ENCODE data around the gene GOLGA8J. TPM values are rescaled to one million over a fixed set of nuclear protein-coding genes. Genes with fewer than 3 reads are reported as not detected.
"Not testable (repeated sequence)": the region's sequence is repeated elsewhere in the genome, so short reads cannot be mapped to it uniquely, and the experiment has no call there.

Gene GOLGA8J
- total and polyA plus RNA-seq, 5 donors from 2014 or later = not detected

DNA sequence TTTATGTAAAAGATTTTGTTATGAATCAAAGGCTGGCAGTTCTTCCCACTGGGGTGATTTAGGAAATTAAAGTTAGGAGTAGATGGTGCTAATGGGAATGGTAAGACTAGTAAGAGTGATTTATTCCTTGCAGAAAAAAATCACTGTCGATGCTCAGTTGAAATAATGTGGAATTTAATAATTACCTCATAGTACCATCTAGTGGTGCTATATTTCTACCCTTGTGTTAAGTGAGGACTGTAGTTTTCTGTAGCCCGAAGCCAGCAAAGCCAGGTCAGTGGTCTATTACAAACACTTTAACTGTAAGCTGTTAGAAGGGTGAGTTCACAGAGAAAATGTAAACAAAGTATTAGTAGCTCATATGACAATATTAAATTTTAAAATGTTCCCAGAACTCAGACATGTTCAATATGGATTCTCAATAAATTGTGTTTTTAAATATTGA, 39.5 kb upstream of the GOLGA8J start:
- Histone ChIP-seq H3K27me3 (ENCODE audit: control insufficient read depth, insufficient read depth, low read length) (no peaks in the 10 kb centered on the region), H3K36me3 (ENCODE audit: control insufficient read depth, insufficient read depth, low read length) (no peaks in the 10 kb centered on the region), H3K4me1 (ENCODE audit: control insufficient read depth, insufficient read depth, low read length, poor library complexity, severe bottlenecking) (no peaks in the 10 kb centered on the region), H3K27ac (ENCODE audit: insufficient read depth, low read length, poor library complexity, severe bottlenecking) (no peak overlapping the region), H3K9me3 (ENCODE audit: control insufficient read depth in 2 of 2, low read length in 2 of 2) (no peaks in the 10 kb centered on the region), H3K4me3 (ENCODE audit: low read depth, low read length) (no peak overlapping the region)
- Mint-ChIP-seq H3K36me3 (no peaks in the 10 kb centered on the region), H3K4me3 (no peak overlapping the region), H3K27ac (no peak overlapping the region), H3K9me3 (peaks cover 0 to 3% (median 0%) of the 10 kb centered on the region in 7 donors), H3K4me1 (no peaks in the 10 kb centered on the region), H3K27me3 (peaks cover 14% of the 10 kb centered on the region)
- DNase-seq (no peak), ATAC-seq (ENCODE audit: low read depth in 2 of 2) (no peak)

GRCh38 chr15:30044377-30044776, 38.4 kb upstream of the GOLGA8J start:
- no peaks in the 10 kb centered on the region for H3K4me1 ChIP-seq (ENCODE audit: control insufficient read depth, insufficient read depth, low read length, poor library complexity, severe bottlenecking)
- H3K27me3 Mint-ChIP-seq = peaks cover 14% of the 10 kb centered on the region
- no peaks in the 10 kb centered on the region for H3K27me3 ChIP-seq (ENCODE audit: control insufficient read depth, insufficient read depth, low read length)
- no peak overlapping the region for H3K27ac Mint-ChIP-seq
- H3K9me3 Mint-ChIP-seq = peaks cover 0 to 3% (median 0%) of the 10 kb centered on the region in 7 donors
- no peaks in the 10 kb centered on the region for H3K4me1 Mint-ChIP-seq
- no peak overlapping the region for H3K4me3 ChIP-seq (ENCODE audit: low read depth, low read length)
- no peak for DNase-seq
- H3K36me3 Mint-ChIP-seq = no peaks in the 10 kb centered on the region
- no peak overlapping the region for H3K27ac ChIP-seq (ENCODE audit: insufficient read depth, low read length, poor library complexity, severe bottlenecking)
- no peak overlapping the region for H3K4me3 Mint-ChIP-seq
- no peaks in the 10 kb centered on the region for H3K36me3 ChIP-seq (ENCODE audit: control insufficient read depth, insufficient read depth, low read length)
- no peaks in the 10 kb centered on the region for H3K9me3 ChIP-seq (ENCODE audit: control insufficient read depth in 2 of 2, low read length in 2 of 2)
- no peak for ATAC-seq (ENCODE audit: low read depth in 2 of 2)

GRCh38 chr15:30044826-30045225, 37.9 kb upstream of the GOLGA8J start:
- H3K27me3 ChIP-seq (ENCODE audit: control insufficient read depth, insufficient read depth, low read length); H3K36me3 Mint-ChIP-seq; H3K27ac ChIP-seq (ENCODE audit: insufficient read depth, low read length, poor library complexity, severe bottlenecking); H3K4me3 Mint-ChIP-seq; H3K4me1 Mint-ChIP-seq; DNase-seq; H3K9me3 Mint-ChIP-seq; H3K36me3 ChIP-seq (ENCODE audit: control insufficient read depth, insufficient read depth, low read length); H3K4me3 ChIP-seq (ENCODE audit: low read depth, low read length); H3K27ac Mint-ChIP-seq; H3K4me1 ChIP-seq (ENCODE audit: control insufficient read depth, insufficient read depth, low read length, poor library complexity, severe bottlenecking); H3K9me3 ChIP-seq (ENCODE audit: control insufficient read depth in 2 of 2, low read length in 2 of 2); ATAC-seq (ENCODE audit: low read depth in 2 of 2): not testable (repeated sequence)
- H3K27me3 Mint-ChIP-seq = peaks cover 14% of the 10 kb centered on the region

DNA sequence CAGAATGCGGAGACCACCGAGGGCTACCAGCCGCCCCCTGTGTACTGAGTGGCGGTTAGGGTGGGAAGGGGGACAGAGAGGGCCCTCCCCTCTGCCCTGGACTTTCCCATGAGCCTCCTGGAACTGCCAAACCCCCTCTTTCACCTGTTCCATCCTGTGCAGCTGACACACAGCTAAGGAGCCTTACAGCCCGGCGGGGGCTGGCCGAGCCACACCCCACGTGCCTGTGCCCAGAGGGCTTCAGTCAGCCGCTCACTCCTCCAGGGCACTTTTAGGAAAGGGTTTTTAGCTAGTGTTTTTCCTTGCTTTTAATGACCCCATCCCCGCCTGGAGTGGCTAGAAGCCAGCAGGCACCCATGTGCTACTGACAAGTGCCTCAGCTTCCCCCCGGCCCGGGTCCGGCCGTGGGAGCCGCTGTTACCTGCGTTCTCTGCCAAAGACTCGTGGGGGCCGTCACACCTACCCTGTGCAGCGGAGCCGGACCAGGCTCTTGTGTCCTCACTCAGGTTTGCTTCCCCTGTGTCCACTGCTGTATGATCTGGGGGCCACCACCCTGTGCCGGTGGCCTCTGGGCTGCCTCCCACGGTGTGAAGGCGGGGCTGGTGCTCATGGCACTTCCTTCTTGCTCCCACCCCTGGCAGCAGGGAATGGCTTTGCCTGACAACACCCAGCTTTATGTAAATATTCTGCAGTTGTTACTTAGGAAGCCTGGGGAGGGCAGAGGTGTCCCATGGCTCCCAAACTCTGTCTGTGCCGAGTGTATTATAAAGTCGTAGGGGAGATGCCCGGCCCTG, 37.3 kb upstream of the GOLGA8J start:
- H3K27me3 ChIP-seq (ENCODE audit: control insufficient read depth, insufficient read depth, low read length); H3K27ac Mint-ChIP-seq; DNase-seq; H3K36me3 Mint-ChIP-seq; H3K9me3 ChIP-seq (ENCODE audit: control insufficient read depth in 2 of 2, low read length in 2 of 2); H3K4me3 Mint-ChIP-seq; H3K9me3 Mint-ChIP-seq; H3K4me3 ChIP-seq (ENCODE audit: low read depth, low read length); H3K4me1 Mint-ChIP-seq; H3K36me3 ChIP-seq (ENCODE audit: control insufficient read depth, insufficient read depth, low read length); ATAC-seq (ENCODE audit: low read depth in 2 of 2); H3K27ac ChIP-seq (ENCODE audit: insufficient read depth, low read length, poor library complexity, severe bottlenecking); H3K4me1 ChIP-seq (ENCODE audit: control insufficient read depth, insufficient read depth, low read length, poor library complexity, severe bottlenecking): not testable (repeated sequence)
- H3K27me3 Mint-ChIP-seq = peaks cover 14% of the 10 kb centered on the region

- Mint-ChIP-seq H3K4me3 (no peak overlapping the region), H3K36me3 (no peaks in the 10 kb centered on the region), H3K4me1 (no peaks in the 10 kb centered on the region), H3K9me3 (peaks cover 0 to 2% (median 0%) of the 10 kb centered on the region in 7 donors), H3K27me3 (peaks cover 14% of the 10 kb centered on the region), H3K27ac (no peak overlapping the region)
- Histone ChIP-seq H3K4me1 (ENCODE audit: control insufficient read depth, insufficient read depth, low read length, poor library complexity, severe bottlenecking) (no peaks in the 10 kb centered on the region), H3K27ac (ENCODE audit: insufficient read depth, low read length, poor library complexity, severe bottlenecking) (no peak overlapping the region), H3K36me3 (ENCODE audit: control insufficient read depth, insufficient read depth, low read length) (no peaks in the 10 kb centered on the region), H3K4me3 (ENCODE audit: low read depth, low read length) (no peak overlapping the region), H3K27me3 (ENCODE audit: control insufficient read depth, insufficient read depth, low read length) (no peaks in the 10 kb centered on the region), H3K9me3 (ENCODE audit: control insufficient read depth in 2 of 2, low read length in 2 of 2) (no peaks in the 10 kb centered on the region)
- ATAC-seq (ENCODE audit: low read depth in 2 of 2) (no peak), DNase-seq (no peak)
Observed at GRCh38 chr15:30046430-30046829, 36.3 kb upstream of the GOLGA8J start.

DNA sequence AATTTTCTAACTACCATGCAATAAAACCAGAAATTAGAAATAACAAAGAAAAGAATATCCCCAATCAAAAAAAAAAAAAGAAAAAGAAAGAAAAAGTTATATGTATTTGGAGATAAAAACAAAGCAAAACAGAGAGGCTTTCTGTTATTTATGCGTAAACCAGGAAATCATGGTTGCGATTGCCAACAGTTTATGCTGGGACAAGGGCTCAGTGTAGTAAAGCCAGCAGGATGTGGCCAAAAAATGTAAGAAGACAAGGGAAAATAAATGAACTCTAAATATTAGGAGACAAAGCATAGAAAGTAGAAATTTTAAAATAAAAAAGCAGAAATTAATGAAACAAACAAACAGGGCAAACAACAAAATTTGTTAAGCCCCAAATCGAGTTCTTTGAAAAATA, 27.2 kb upstream of the GOLGA8J start:
- Mint-ChIP-seq H3K9me3 (peaks cover 0 to 3% (median 0%) of the 10 kb centered on the region in 7 donors), H3K4me1 (no peaks in the 10 kb centered on the region), H3K36me3 (no peaks in the 10 kb centered on the region), H3K27ac (no peak overlapping the region), H3K27me3 (peaks cover 21% of the 10 kb centered on the region), H3K4me3 (peak overlapping the region in 1 of 4 donors; percentile 43)
- no peaks in the 10 kb centered on the region for H3K36me3 ChIP-seq (ENCODE audit: control insufficient read depth, insufficient read depth, low read length)
- ATAC-seq (ENCODE audit: low read depth in 2 of 2) = no peak
- H3K9me3 ChIP-seq (ENCODE audit: control insufficient read depth in 2 of 2, low read length in 2 of 2) = no peaks in the 10 kb centered on the region
- no peaks in the 10 kb centered on the region for H3K27me3 ChIP-seq (ENCODE audit: control insufficient read depth, insufficient read depth, low read length)
- no peak overlapping the region for H3K27ac ChIP-seq (ENCODE audit: insufficient read depth, low read length, poor library complexity, severe bottlenecking)
- no peaks in the 10 kb centered on the region for H3K4me1 ChIP-seq (ENCODE audit: control insufficient read depth, insufficient read depth, low read length, poor library complexity, severe bottlenecking)
- no peak for DNase-seq
- H3K4me3 ChIP-seq (ENCODE audit: low read depth, low read length) = no peak overlapping the region

GRCh38 chr15:30056166-30056565, 26.6 kb upstream of the GOLGA8J start:
- DNase-seq = no peak
- H3K9me3 Mint-ChIP-seq = peaks cover 0 to 3% (median 0%) of the 10 kb centered on the region in 7 donors
- no peaks in the 10 kb centered on the region for H3K9me3 ChIP-seq (ENCODE audit: control insufficient read depth in 2 of 2, low read length in 2 of 2)

GRCh38 chr15:30059771-30060170, 23.0 kb upstream of the GOLGA8J start:
- ATAC-seq (ENCODE audit: low read depth in 2 of 2) = no peak

More at GRCh38 chr15:30056166-30056565, 26.6 kb upstream of the GOLGA8J start:
- no peak overlapping the region for H3K27ac ChIP-seq (ENCODE audit: insufficient read depth, low read length, poor library complexity, severe bottlenecking)
- H3K4me3 Mint-ChIP-seq = no peak overlapping the region
- no peak for ATAC-seq (ENCODE audit: low read depth in 2 of 2)
- H3K27me3 ChIP-seq (ENCODE audit: control insufficient read depth, insufficient read depth, low read length) = no peaks in the 10 kb centered on the region
- no peak overlapping the region for H3K27ac Mint-ChIP-seq
- no peak overlapping the region for H3K4me3 ChIP-seq (ENCODE audit: low read depth, low read length)
- peaks cover 21% of the 10 kb centered on the region for H3K27me3 Mint-ChIP-seq
- H3K4me1 ChIP-seq (ENCODE audit: control insufficient read depth, insufficient read depth, low read length, poor library complexity, severe bottlenecking) = no peaks in the 10 kb centered on the region
- H3K36me3 ChIP-seq (ENCODE audit: control insufficient read depth, insufficient read depth, low read length) = no peaks in the 10 kb centered on the region
- no peaks in the 10 kb centered on the region for H3K4me1 Mint-ChIP-seq
- no peaks in the 10 kb centered on the region for H3K36me3 Mint-ChIP-seq

More at GRCh38 chr15:30059771-30060170, 23.0 kb upstream of the GOLGA8J start:
- no peaks in the 10 kb centered on the region for H3K4me1 Mint-ChIP-seq
- peaks cover 21% of the 10 kb centered on the region for H3K27me3 Mint-ChIP-seq
- peaks cover 0 to 3% (median 0%) of the 10 kb centered on the region in 7 donors for H3K9me3 Mint-ChIP-seq
- Histone ChIP-seq H3K27me3 (ENCODE audit: control insufficient read depth, insufficient read depth, low read length) (no peaks in the 10 kb centered on the region), H3K36me3 (ENCODE audit: control insufficient read depth, insufficient read depth, low read length) (no peaks in the 10 kb centered on the region), H3K9me3 (ENCODE audit: control insufficient read depth in 2 of 2, low read length in 2 of 2) (no peaks in the 10 kb centered on the region), H3K4me1 (ENCODE audit: control insufficient read depth, insufficient read depth, low read length, poor library complexity, severe bottlenecking) (no peaks in the 10 kb centered on the region), H3K27ac (ENCODE audit: insufficient read depth, low read length, poor library complexity, severe bottlenecking) (no peak overlapping the region), H3K4me3 (ENCODE audit: low read depth, low read length) (no peak overlapping the region)
- no peak overlapping the region for H3K27ac Mint-ChIP-seq
- no peak for DNase-seq
- no peak overlapping the region for H3K4me3 Mint-ChIP-seq
- H3K36me3 Mint-ChIP-seq = no peaks in the 10 kb centered on the region

Measured in CD4-positive, CD25-positive, alpha-beta regulatory T cell (primary cell).